ENCODE results near the gene APC2.

APC2 gene

GRCh38 chr19:1507763-1508506 lies 58.0 kb downstream of the APC2 start:
- H3K27me3 ChIP-seq (ENCODE audit: control insufficient read depth, insufficient read depth, low read length) = peaks cover 66% of the 10 kb centered on the region
- no peaks in the 10 kb centered on the region for H3K9me3 ChIP-seq (ENCODE audit: control insufficient read depth, insufficient read depth, low read depth, low read length)
- peak overlapping the region; percentile 85 for H3K4me3 ChIP-seq (ENCODE audit: low read depth, low read length)
- peaks cover 9% of the 10 kb centered on the region; the same call in 1 of the 2 replicates for H3K4me1 ChIP-seq (ENCODE audit: control insufficient read depth, insufficient read depth, low read length)
- peak overlapping the region; percentile 63 for H3K9ac ChIP-seq (ENCODE audit: low read length)
- no peaks in the 10 kb centered on the region for H3K36me3 ChIP-seq (ENCODE audit: control insufficient read depth, insufficient read depth, low read length)
- H3K27ac ChIP-seq (ENCODE audit: low read depth, low read length) = peak overlapping the region; percentile 63; the same call in 1 of the 2 replicates

- Histone ChIP-seq H3K4me3 (ENCODE audit: low read depth, low read length) (peak overlapping the region; percentile 54), H3K36me3 (ENCODE audit: control insufficient read depth, insufficient read depth, low read length) (no peaks in the 10 kb centered on the region), H3K27me3 (ENCODE audit: control insufficient read depth, insufficient read depth, low read length) (peaks cover 61% of the 10 kb centered on the region), H3K27ac (ENCODE audit: low read depth, low read length) (no peak overlapping the region), H3K4me1 (ENCODE audit: control insufficient read depth, insufficient read depth, low read length) (peaks cover 5% of the 10 kb centered on the region; the same call in 1 of the 2 replicates), H3K9me3 (ENCODE audit: control insufficient read depth, insufficient read depth, low read depth, low read length) (no peaks in the 10 kb centered on the region), H3K9ac (ENCODE audit: low read length) (no peak overlapping the region)
Measured at GRCh38 chr19:1508507-1508856, 58.6 kb downstream of the APC2 start.

GRCh38 chr19:1509602-1510441 lies 59.9 kb downstream of the APC2 start:
- Histone ChIP-seq H3K27ac (ENCODE audit: low read depth, low read length) (no peak overlapping the region), H3K9me3 (ENCODE audit: control insufficient read depth, insufficient read depth, low read depth, low read length) (no peaks in the 10 kb centered on the region), H3K36me3 (ENCODE audit: control insufficient read depth, insufficient read depth, low read length) (no peaks in the 10 kb centered on the region), H3K27me3 (ENCODE audit: control insufficient read depth, insufficient read depth, low read length) (peaks cover 55% of the 10 kb centered on the region), H3K4me1 (ENCODE audit: control insufficient read depth, insufficient read depth, low read length) (peaks cover 5% of the 10 kb centered on the region; the same call in 1 of the 2 replicates), H3K9ac (ENCODE audit: low read length) (no peak overlapping the region), H3K4me3 (ENCODE audit: low read depth, low read length) (no peak overlapping the region)

GRCh38 chr19:1510442-1510806 lies 60.5 kb downstream of the APC2 start:
- Histone ChIP-seq H3K9me3 (ENCODE audit: control insufficient read depth, insufficient read depth, low read depth, low read length) (no peaks in the 10 kb centered on the region), H3K36me3 (ENCODE audit: control insufficient read depth, insufficient read depth, low read length) (no peaks in the 10 kb centered on the region), H3K27ac (ENCODE audit: low read depth, low read length) (no peak overlapping the region), H3K9ac (ENCODE audit: low read length) (no peak overlapping the region), H3K27me3 (ENCODE audit: control insufficient read depth, insufficient read depth, low read length) (peaks cover 56% of the 10 kb centered on the region), H3K4me1 (ENCODE audit: control insufficient read depth, insufficient read depth, low read length) (peaks cover 5% of the 10 kb centered on the region; the same call in 1 of the 2 replicates), H3K4me3 (ENCODE audit: low read depth, low read length) (no peak overlapping the region)

- H3K36me3 ChIP-seq (ENCODE audit: control insufficient read depth, insufficient read depth, low read length) = no peaks in the 10 kb centered on the region
- H3K4me1 ChIP-seq (ENCODE audit: control insufficient read depth, insufficient read depth, low read length) = peaks cover 5% of the 10 kb centered on the region; the same call in 1 of the 2 replicates
- H3K9me3 ChIP-seq (ENCODE audit: control insufficient read depth, insufficient read depth, low read depth, low read length) = no peaks in the 10 kb centered on the region
- no peak overlapping the region for H3K4me3 ChIP-seq (ENCODE audit: low read depth, low read length)
- no peak overlapping the region for H3K27ac ChIP-seq (ENCODE audit: low read depth, low read length)
- peaks cover 56% of the 10 kb centered on the region for H3K27me3 ChIP-seq (ENCODE audit: control insufficient read depth, insufficient read depth, low read length)
- no peak overlapping the region for H3K9ac ChIP-seq (ENCODE audit: low read length)
Measured at GRCh38 chr19:1510807-1511206, 60.9 kb downstream of the APC2 start.

- no peak overlapping the region for H3K9ac ChIP-seq (ENCODE audit: low read length)
- H3K27ac ChIP-seq (ENCODE audit: low read depth, low read length) = no peak overlapping the region
- no peak overlapping the region for H3K4me3 ChIP-seq (ENCODE audit: low read depth, low read length)
- H3K4me1 ChIP-seq (ENCODE audit: control insufficient read depth, insufficient read depth, low read length) = peaks cover 5% of the 10 kb centered on the region; the same call in 1 of the 2 replicates
- H3K36me3 ChIP-seq (ENCODE audit: control insufficient read depth, insufficient read depth, low read length) = no peaks in the 10 kb centered on the region
- peaks cover 56% of the 10 kb centered on the region for H3K27me3 ChIP-seq (ENCODE audit: control insufficient read depth, insufficient read depth, low read length)
- H3K9me3 ChIP-seq (ENCODE audit: control insufficient read depth, insufficient read depth, low read depth, low read length) = no peaks in the 10 kb centered on the region
Measured at GRCh38 chr19:1511318-1512317, 61.7 kb downstream of the APC2 start.

- Histone ChIP-seq H3K4me1 (ENCODE audit: control insufficient read depth, insufficient read depth, low read length) (peaks cover 3% of the 10 kb centered on the region; the same call in 1 of the 2 replicates), H3K36me3 (ENCODE audit: control insufficient read depth, insufficient read depth, low read length) (no peaks in the 10 kb centered on the region), H3K27ac (ENCODE audit: low read depth, low read length) (no peak within 1 kb of the TSS), H3K9ac (ENCODE audit: low read length) (no peak within 1 kb of the TSS), H3K27me3 (ENCODE audit: control insufficient read depth, insufficient read depth, low read length) (peaks cover 56% of the 10 kb centered on the region), H3K4me3 (ENCODE audit: low read depth, low read length) (peak within 1 kb of the TSS; percentile 52), H3K9me3 (ENCODE audit: control insufficient read depth, insufficient read depth, low read depth, low read length) (no peaks in the 10 kb centered on the region)
Measured at GRCh38 chr19:1512671-1513498, 63.0 kb downstream of the APC2 start, which contains the start of gene ADAMTSL5. Gene ADAMTSL5 (minus strand): TSS chr19:1513019. CDS start chr19:1510943, 2,076 bp downstream.

- Histone ChIP-seq H3K9me3 (ENCODE audit: control insufficient read depth, insufficient read depth, low read depth, low read length) (no peaks in the 10 kb centered on the region), H3K27me3 (ENCODE audit: control insufficient read depth, insufficient read depth, low read length) (peaks cover 62% of the 10 kb centered on the region), H3K4me1 (ENCODE audit: control insufficient read depth, insufficient read depth, low read length) (peaks cover 3% of the 10 kb centered on the region; the same call in 1 of the 2 replicates), H3K36me3 (ENCODE audit: control insufficient read depth, insufficient read depth, low read length) (no peaks in the 10 kb centered on the region), H3K27ac (ENCODE audit: low read depth, low read length) (no peak overlapping the region), H3K9ac (ENCODE audit: low read length) (no peak overlapping the region), H3K4me3 (ENCODE audit: low read depth, low read length) (peak overlapping the region; percentile 52)
Measured at GRCh38 chr19:1513499-1514294, 63.8 kb downstream of the APC2 start.

GRCh38 chr19:1514295-1514661 lies 64.4 kb downstream of the APC2 start:
- no peak overlapping the region for H3K27ac ChIP-seq (ENCODE audit: low read depth, low read length)
- H3K4me1 ChIP-seq (ENCODE audit: control insufficient read depth, insufficient read depth, low read length) = peaks cover 3% of the 10 kb centered on the region; the same call in 1 of the 2 replicates
- H3K36me3 ChIP-seq (ENCODE audit: control insufficient read depth, insufficient read depth, low read length) = no peaks in the 10 kb centered on the region
- no peak overlapping the region for H3K4me3 ChIP-seq (ENCODE audit: low read depth, low read length)
- H3K27me3 ChIP-seq (ENCODE audit: control insufficient read depth, insufficient read depth, low read length) = peaks cover 62% of the 10 kb centered on the region
- no peak overlapping the region for H3K9ac ChIP-seq (ENCODE audit: low read length)
- no peaks in the 10 kb centered on the region for H3K9me3 ChIP-seq (ENCODE audit: control insufficient read depth, insufficient read depth, low read depth, low read length)

Data from HUES6 (cell line).